Measurements from ENCODE around the gene PGS1. TPM values are rescaled to one million over a fixed set of nuclear protein-coding genes. Genes with fewer than 3 reads are reported as not detected.

The PGS1 gene
- polyA plus RNA-seq, 3 donors = 26.0 to 87.1 (median 28.0) TPM

- Histone ChIP-seq H3K4me2 (replicated peaks; ENCODE audit: extremely low read depth, low read length, poor library complexity, severe bottlenecking) (no peak overlapping the region), H3K27me3 (ENCODE audit: control insufficient read depth in 2 of 2, insufficient read depth in 2 of 2, low read length in 2 of 2) (no peaks in the 10 kb centered on the region), H3K9me3 (replicated peaks in 1 of 2; ENCODE audit: control insufficient read depth in 1 of 2, insufficient read depth in 1 of 2, low read length in 2 of 2) (no peaks in the 10 kb centered on the region), H3K27ac (ENCODE audit: low read depth in 1 of 2, low read length in 2 of 2) (no peak overlapping the region), H3K79me2 (ENCODE audit: insufficient read depth, low read length) (no peaks in the 10 kb centered on the region), H3K4me1 (ENCODE audit: control insufficient read depth in 1 of 2, insufficient read depth in 2 of 2, low read length in 2 of 2) (peaks cover 4 to 10% of the 10 kb centered on the region in 2 donors), H4K20me1 (ENCODE audit: insufficient read depth, low read length) (no peaks in the 10 kb centered on the region), H3K9ac (ENCODE audit: insufficient read depth, low read length, poor library complexity, severe bottlenecking) (no peak overlapping the region), H2AFZ (ENCODE audit: insufficient read depth, low read depth, low read length, poor library complexity, severe bottlenecking) (no peak overlapping the region), H3K4me3 (replicated peaks in 1 of 3; ENCODE audit: low read depth in 2 of 3, low read length in 3 of 3) (no peak overlapping the region), H3K36me3 (replicated peaks in 1 of 2; ENCODE audit: control insufficient read depth in 1 of 2, insufficient read depth in 2 of 2, low read length in 2 of 2) (peaks cover 47 to 62% of the 10 kb centered on the region in 2 donors)
- H3K27me3 Mint-ChIP-seq (ENCODE audit: low read depth in 3 of 3) = peaks cover 0 to 11% (median 0%) of the 10 kb centered on the region in 3 donors
- TF ChIP-seq CTCF (IDR thresholded peaks at IDR 0.05) = no peak
- WGBS (ENCODE audit: insufficient coverage) = 98% methylated on average over 21 of the region's 24 CpGs
- no peak overlapping the region for H3K4me3 Mint-ChIP-seq
- H3K4me1 Mint-ChIP-seq = peaks cover 7% of the 10 kb centered on the region
- DNase-seq = no peak
- peaks cover 54 to 63% of the 10 kb centered on the region in 2 donors for H3K36me3 Mint-ChIP-seq
- intact Hi-C loops (cut with micrococcal nuclease) = loop anchor here (10.0 kb wide), 1 partner anchor 314 kb away; no protein-coding TSS in a partner anchor
- peak overlapping the region in 3 of 7 donors; percentile 15 to 80 (median 65) for H3K27ac Mint-ChIP-seq
- peaks cover 0 to 5% (median 0%) of the 10 kb centered on the region in 7 donors for H3K9me3 Mint-ChIP-seq
Measured at GRCh38 chr17:78428836-78429617, 50.6 kb downstream of the PGS1 start.

GRCh38 chr17:78429618-78429995 lies 51.2 kb downstream of the PGS1 start:
- H3K4me3 Mint-ChIP-seq = no peak overlapping the region
- intact Hi-C loops (cut with micrococcal nuclease) = loop anchor here (10.0 kb wide), 1 partner anchor 315 kb away; no protein-coding TSS in a partner anchor
- peaks cover 7% of the 10 kb centered on the region for H3K4me1 Mint-ChIP-seq
- Histone ChIP-seq H3K27ac (ENCODE audit: low read depth in 1 of 2, low read length in 2 of 2) (no peak overlapping the region), H3K4me2 (replicated peaks; ENCODE audit: extremely low read depth, low read length, poor library complexity, severe bottlenecking) (no peak overlapping the region), H3K4me3 (replicated peaks in 1 of 3; ENCODE audit: low read depth in 2 of 3, low read length in 3 of 3) (no peak overlapping the region), H3K27me3 (ENCODE audit: control insufficient read depth in 2 of 2, insufficient read depth in 2 of 2, low read length in 2 of 2) (no peaks in the 10 kb centered on the region), H3K4me1 (ENCODE audit: control insufficient read depth in 1 of 2, insufficient read depth in 2 of 2, low read length in 2 of 2) (peaks cover 4 to 10% of the 10 kb centered on the region in 2 donors), H3K9ac (ENCODE audit: insufficient read depth, low read length, poor library complexity, severe bottlenecking) (no peak overlapping the region), H4K20me1 (ENCODE audit: insufficient read depth, low read length) (no peaks in the 10 kb centered on the region), H3K79me2 (ENCODE audit: insufficient read depth, low read length) (no peaks in the 10 kb centered on the region), H3K9me3 (replicated peaks in 1 of 2; ENCODE audit: control insufficient read depth in 1 of 2, insufficient read depth in 1 of 2, low read length in 2 of 2) (no peaks in the 10 kb centered on the region), H3K36me3 (replicated peaks in 1 of 2; ENCODE audit: control insufficient read depth in 1 of 2, insufficient read depth in 2 of 2, low read length in 2 of 2) (peaks cover 42 to 56% of the 10 kb centered on the region in 2 donors), H2AFZ (ENCODE audit: insufficient read depth, low read depth, low read length, poor library complexity, severe bottlenecking) (no peak overlapping the region)
- no peak for TF ChIP-seq CTCF (IDR thresholded peaks at IDR 0.05)
- H3K36me3 Mint-ChIP-seq = peaks cover 48 to 57% of the 10 kb centered on the region in 2 donors
- H3K27ac Mint-ChIP-seq = peak overlapping the region in 5 of 7 donors; percentile 36 to 65 (median 48)
- peaks cover 0 to 11% (median 0%) of the 10 kb centered on the region in 3 donors for H3K27me3 Mint-ChIP-seq (ENCODE audit: low read depth in 3 of 3)
- 75% methylated on average over 6 of the region's 10 CpGs for WGBS (ENCODE audit: insufficient coverage)
- peaks cover 0 to 5% (median 0%) of the 10 kb centered on the region in 7 donors for H3K9me3 Mint-ChIP-seq
- DNase-seq = no peak

Measured in CD14-positive monocyte (primary cell).